ENCODE measurements around the gene FSTL1.

The FSTL1 gene

DNA sequence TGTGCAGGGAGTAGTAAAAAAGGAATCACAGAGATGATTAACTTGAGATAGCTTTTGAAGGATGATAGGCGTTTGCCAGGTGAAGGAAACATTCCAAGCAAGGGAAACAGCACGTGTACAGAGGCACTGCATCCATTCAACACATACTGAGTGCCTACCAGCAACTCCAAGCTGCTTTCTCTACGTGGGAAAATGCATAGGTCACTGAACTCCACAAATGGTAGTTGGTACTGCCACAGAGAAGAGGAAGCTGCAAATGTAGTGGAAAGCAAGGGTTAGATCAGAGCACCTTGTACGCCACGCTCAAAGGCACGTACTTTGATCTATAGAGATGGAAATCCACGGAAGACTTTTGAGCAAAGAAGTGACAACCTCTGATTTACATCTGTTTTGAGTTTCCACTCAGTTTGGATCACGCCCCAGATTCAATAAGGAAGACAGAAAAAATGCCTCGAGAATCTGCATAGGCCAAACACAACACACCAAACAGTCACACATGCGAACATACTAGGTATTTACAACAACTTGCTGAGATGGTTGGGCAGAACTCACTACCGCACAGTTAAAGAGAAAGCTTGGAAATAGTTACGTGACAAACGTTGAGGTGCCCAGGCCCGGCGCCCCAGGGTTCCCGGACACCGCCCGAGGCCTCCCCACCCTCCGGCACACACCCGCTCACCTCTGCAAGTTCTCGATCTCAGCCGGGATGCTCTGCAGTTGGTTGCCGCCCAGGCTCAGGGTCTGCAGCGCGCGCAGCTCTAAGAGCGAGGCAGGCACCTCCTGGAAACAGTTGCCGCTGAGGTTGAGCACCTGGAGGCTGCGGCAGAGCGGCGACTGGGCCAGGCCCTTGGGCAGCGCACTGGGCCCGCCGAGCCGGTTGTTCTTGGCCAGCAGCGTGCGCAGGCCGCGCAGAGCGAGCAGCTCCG lies 102.5 kb downstream of the FSTL1 start:
- Mint-ChIP-seq H3K4me1 (peaks cover 56% of the 10 kb centered on the region), H3K9me3 (no peaks in the 10 kb centered on the region), H3K4me3 (peak overlapping the region; percentile 87), H3K36me3 (peaks cover 23% of the 10 kb centered on the region), H3K27me3 (no peaks in the 10 kb centered on the region), H3K27ac (peak overlapping the region; percentile 90)
- ATAC-seq = peak; percentile 73

DNA sequence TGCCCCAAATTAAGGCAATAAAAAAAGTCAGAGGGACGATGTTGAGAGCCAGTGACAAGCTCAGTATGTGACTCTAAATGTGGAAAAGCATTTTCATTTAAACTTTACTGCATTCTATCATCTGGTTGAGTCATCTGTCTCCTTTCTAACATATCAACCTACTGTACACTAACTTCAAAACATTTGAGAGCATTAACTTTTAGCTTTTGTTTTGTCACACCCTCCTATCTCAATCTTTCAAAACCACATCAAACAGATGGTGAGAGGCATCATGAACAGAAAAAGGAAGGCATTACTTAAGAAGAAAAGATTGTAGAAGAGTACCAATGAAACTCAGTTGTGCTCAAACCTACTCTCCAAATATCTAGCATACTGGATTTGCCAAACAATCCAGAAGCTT lies 106.4 kb downstream of the FSTL1 start:
- H3K27ac Mint-ChIP-seq = no peak overlapping the region
- H3K9me3 Mint-ChIP-seq = no peaks in the 10 kb centered on the region
- H3K4me3 Mint-ChIP-seq = no peak overlapping the region
- ATAC-seq = no peak
- H3K4me1 Mint-ChIP-seq = peaks cover 42% of the 10 kb centered on the region
- H3K27me3 Mint-ChIP-seq = no peaks in the 10 kb centered on the region
- peaks cover 49% of the 10 kb centered on the region for H3K36me3 Mint-ChIP-seq

Measured in stimulated activated memory B cell treated with anti-CD40 and anti-IgM and Interleukin-4, amounts not matched to agents 10 μg/mL and 1 μg/mL and 100 μg/mL, for 72 hours (primary cell).